GM19372 (cell line): ENCODE data around the gene SMTNL2.
"Not testable (repeated sequence)": the region's sequence is repeated elsewhere in the genome, so short reads cannot be mapped to it uniquely, and the experiment has no call there.

Experiments
- ATAC-seq: cut with Tn5 transposase; IDR thresholded peaks from one replicate; pipeline ENCODE4 v1.9.1; 2021; ENCODE audit warnings: mild to moderate bottlenecking, low read depth, moderate library complexity; ENCODE audit not compliant: unreplicated experiment

SMTNL2 gene

DNA sequence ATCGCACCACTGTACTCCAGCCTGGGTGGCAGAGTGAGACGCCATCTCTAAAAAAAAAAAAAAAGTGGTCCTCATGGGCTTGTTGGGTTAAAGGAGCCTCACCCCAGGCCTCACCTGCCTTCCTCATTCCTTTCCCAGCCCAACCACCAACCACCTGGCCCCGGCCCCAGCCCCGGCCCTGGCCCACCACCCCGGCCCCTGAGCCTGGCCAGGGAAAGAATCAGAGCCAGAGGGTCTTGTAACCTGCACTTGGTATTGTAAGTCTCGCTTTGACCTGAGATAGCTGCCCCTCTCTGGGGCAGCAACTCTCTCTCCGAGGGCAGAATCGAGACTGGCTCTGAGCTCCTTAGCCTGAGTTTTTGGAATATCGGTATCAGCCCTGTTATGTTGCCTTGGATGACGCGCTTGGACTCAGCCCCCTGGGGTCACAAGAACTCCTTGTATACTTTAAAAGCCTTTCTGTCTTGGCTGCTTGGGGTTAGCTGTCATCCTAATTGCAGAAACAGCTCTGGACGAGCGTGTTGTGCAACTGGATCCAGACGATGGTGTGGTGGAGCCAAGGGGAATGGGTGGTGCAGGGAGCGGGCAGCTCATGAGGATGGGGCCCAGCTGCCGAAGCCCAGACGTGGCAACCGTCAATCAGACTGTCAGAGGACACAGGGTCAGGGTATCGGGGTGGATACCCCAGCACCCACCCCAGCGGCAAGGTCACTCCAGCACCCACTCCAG is 14.6 kb downstream of the SMTNL2 start:
- no peak for ATAC-seq

DNA sequence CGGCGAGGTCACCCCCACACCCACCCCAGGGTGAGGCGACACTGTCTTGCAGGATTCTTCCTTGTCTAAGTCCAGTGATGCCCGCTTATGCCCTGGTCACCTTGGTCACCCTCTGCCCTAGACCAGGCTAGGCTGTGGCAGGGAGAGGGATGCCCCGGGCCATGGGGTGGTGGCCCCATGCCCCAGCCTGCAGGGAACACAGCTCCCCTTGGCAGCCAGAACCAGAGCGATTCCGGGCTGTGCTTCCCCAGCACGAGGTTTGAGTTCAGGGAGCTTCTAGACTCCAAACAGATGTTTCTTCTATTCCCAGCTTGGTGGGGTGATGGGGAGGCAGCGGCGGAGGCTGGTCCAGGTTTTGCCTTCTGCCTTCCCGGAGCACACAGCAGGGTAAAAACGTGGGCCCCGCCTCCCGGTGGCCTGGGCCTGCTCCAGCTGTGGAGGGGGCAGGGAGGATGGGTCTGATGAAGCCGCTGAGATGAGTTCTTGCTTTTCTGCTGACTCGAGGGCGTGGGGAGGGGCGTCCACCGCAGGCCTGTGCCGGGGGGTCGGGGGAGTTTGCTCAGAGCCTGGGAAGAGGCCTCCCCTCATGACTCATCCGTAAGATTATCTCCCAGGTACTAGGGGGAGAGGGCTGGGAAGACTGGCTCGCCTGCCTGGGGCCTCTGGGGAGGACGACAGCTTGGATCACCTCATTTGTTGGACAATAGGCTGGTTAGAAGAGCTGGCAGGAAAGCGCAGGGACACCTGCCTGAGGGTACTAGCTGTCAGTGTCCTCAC is 15.4 kb downstream of the SMTNL2 start:
- no peak for ATAC-seq

DNA sequence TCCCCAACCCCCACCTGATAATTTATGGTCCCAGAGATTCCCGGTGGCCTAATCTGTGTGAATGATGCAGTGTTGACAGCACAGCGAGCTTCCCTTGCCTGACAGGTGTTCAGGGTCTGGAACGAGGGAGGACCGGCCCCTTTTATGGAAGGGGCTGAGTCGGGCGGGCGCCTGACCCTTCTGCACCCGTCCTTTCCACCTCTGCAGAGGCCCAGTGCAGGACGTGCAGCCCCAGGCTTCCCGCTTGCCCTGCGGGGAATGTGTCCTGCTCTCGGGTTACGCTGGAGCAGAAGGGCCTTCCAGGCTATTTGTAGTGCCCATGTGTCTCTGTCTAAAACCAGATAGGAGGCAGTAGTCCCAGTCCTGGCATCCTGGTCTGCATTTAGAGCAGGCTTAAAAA is 16.2 kb downstream of the SMTNL2 start:
- ATAC-seq, result no peak

DNA sequence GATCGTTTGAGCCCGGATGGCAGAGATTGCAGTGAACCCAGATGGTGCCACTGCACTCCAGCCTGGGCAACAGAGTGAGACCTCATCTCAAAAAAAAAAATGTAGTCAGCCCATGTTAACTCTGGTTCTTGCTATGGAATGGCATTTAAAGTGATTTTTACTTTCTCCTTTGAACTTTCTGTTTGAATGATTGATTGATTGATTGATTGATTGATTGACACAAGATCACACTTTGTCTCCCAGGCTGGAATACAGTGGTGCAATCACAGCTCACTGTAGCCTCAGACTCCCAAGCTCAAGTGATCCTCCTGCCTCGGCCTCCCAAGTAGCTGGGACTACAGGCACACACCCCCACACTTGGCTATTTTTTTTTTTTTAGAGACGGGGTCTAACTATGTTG is 17.0 kb downstream of the SMTNL2 start:
- ATAC-seq, result no peak

DNA sequence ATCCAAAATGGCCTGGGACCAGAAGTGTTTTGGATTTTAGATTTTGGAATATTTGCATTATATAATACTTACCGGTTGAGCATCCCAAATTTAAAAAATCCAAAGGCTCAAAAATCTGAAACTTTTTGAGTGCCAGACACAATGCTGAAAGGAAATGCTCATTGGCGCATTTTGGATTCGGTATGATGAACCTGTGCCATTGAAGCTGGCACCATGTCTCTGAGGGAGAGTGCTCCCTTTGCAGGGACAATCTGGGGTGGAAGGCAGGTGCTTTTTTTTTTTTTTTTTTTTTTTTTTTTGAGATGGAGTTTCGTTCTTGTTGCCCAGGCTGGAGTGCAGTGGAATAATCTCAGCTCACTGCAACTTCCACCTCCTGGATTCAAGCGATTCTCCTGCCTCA is 17.7 kb downstream of the SMTNL2 start:
- ATAC-seq, result no peak

DNA sequence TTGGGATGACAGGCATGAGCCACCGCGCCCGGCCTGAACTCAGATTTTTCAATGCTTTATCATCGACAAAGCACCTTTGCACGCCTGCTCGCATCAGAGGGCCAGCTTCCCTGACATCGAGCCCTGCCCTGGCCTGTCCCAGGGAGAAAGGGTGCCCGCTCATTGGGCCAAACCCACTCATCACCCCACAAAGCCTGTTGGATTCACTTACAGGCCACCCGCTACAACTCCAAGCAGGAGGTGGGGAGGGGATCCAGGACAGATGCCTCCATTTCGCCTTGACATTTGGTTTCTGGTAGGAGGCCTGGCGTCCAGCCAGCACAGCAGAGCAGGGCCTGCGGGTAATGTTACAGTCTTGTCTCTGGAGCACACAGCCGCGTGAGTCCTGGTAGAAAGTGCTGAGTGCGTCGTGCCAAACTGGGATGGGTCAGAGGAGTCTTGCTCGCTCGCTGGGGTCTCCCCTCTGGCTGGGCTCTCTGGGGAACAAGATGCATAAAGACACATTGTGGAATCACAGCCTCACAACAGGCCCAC is 19.8 kb downstream of the SMTNL2 start:
- no peak for ATAC-seq

DNA sequence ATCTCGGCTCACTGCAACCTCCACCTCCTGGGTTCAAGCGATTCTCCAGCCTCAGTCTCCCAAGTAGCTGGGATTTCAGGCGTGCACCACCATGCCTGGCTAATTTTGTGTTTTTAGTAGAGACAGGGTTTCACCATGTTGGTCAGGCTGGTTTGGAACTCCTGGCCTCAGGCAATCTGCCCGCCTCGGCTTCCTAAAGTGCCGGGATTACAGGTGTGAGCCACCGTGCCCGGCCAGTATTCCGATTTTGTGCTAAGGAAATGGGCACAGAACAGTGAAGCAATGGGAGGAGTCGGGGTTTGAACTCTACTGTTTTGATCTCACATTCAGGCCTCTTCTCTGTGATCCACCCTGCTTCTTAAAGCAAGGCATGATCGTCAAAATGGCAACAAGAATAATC is 20.4 kb downstream of the SMTNL2 start:
- not testable (repeated sequence) for ATAC-seq

DNA sequence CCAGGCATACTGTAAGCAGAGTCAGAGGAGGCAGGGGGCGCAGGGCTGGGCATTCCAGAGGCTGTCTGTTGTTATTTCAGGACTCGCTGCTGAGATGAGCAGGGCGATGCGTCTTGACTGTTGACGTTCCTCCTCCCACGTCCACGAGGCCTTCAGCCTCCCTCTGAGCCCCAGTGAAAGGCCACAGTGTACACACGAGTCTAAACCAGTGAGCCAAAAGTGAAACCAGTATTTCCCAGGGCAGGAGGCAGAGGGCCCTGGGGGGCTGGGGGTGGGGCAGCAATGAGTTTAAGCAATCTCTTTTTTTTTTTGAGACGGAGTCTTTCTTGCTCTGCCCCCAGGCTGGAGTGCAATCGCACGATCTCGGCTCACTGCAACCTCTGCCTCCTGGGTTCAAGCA is 21.5 kb downstream of the SMTNL2 start:
- ATAC-seq, result no peak

DNA sequence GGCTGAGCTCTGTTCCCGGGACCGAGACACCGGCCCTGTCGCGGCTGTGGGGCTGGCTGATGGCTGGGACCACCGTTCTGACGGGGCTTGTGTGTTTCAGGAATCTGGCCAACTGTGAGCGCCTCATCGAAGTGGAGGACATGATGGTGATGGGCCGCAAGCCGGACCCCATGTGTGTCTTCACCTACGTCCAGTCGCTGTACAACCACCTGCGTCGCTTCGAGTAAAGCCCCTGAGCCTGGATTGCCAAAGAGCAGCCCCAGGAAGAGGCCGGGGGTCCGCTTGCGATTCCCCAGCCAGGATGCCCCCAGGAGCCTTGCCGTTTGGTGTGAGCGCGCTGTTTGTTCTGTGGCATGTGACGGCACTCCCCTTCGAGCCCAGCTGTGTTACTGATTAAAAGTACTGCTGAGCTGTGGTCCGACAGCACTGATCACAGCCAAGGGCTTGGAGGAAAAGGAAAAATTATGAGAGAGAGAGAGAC is 23.0 kb downstream of the SMTNL2 start:
- no peak for ATAC-seq

DNA sequence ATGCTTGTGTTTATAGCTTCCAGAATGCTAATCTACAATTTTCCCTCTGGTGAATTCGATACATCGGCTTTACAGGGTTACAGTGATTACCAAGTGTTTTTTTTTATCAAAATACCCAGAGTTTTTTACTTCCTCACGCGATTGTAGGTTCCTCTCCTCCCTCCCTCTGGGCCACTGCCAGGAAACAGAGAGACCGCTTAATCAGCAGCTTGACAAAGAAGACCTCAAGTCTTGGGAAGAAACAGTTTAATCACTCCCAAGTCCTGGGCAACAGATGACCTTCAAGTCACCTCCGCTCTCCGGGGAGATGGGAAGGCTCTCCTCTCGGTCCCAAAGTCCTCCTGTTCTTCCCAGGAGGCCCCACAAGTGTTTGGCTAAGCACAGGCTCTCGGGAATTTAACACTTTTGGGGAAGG is 23.5 kb downstream of the SMTNL2 start:
- no peak for ATAC-seq

DNA sequence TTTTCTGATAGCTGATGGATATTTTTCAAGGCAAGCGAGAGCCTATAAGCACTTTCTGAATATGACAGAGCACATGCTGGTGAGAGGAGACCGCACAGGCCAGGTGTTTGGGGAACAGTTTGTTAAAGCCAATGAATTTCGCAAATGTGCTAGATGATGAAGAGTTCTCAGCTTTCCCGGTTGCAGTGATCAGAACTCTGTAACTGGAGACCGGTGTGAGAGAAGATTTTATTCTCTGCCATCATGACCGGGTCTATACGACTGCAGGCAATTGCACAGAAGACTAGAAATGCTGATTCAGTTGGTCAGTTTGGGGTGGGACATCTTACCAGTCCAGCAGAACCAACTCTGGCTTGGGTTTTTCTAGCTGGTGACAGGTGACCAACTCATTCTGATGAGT is 25.4 kb downstream of the SMTNL2 start:
- ATAC-seq, result no peak

DNA sequence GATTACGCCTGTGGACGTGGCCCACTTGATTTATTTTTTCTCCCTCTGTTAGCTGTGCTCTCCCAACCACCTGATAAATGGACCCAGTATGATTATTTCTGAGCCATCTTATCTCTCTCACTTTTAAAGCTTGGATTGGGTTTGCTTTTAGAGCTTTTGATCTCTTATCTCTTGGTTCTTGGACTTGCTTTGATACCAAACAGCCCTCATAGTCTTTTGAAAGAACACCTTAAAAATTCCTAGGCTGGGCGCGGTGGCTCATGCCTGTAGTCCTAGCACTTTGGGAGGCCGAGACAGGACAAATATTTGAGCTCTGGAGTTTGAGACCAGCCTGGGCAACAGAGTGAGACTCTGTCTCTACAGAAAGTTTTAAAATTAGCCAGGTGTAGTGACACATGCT is 25.8 kb downstream of the SMTNL2 start:
- no peak for ATAC-seq

DNA sequence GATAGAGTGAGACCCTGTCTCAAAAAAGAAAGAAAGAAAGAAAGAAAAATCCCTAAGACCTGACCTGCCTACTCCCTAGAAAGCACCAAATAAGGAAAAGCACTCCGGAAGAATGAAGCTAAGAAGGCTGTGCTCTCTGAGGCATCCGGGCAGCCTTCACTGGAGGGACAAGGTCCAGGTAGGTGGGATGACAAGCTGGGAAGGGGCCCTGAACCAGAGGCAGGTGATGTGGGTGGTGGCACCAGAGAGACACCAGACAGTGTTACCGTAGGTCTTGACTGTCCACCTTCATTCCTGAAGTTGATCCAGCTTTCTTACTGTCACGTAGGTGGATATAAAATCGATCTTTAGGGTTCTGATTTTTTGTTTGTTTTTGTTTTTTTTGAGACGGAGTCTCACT is 26.3 kb downstream of the SMTNL2 start:
- no peak for ATAC-seq

DNA sequence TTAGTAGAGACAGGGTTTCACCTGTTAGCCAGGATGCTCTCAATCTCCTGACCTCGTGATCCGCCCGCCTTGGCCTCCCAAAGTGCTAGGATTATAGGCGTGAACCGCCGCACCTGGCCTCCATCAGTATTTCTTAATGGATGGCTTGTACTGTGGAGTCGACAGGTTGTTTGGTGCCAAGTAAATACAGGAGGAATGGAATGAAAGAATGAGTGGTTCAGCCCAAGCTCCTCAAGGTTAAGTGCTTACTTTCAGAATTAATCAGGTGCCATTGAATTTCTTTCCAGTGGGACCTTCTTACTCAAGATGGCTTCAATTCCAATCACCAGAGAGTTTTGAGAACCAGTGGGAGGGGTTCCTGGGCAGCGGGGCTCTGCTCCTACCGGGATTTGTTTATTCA is 32.1 kb downstream of the SMTNL2 start:
- ATAC-seq, result no peak

DNA sequence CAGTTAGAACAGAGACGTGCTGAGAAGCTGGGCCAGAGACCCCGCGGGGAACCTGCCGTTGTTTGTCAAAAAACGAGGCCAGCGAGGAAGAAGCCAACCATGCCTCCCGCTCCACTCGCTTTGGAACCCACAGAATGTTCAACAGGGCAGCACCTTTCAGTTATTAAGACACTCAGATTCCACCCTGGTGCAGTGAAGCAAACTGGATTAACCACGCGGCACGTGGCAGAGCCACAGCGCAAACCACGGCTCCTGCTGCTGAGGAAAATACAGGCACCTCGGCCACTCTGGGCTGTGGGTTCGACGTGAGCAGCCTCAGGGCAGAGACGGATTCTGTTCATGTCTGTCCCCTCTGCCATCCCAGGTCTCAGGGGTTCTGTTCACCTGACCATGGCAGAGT is 32.8 kb downstream of the SMTNL2 start:
- no peak for ATAC-seq

DNA sequence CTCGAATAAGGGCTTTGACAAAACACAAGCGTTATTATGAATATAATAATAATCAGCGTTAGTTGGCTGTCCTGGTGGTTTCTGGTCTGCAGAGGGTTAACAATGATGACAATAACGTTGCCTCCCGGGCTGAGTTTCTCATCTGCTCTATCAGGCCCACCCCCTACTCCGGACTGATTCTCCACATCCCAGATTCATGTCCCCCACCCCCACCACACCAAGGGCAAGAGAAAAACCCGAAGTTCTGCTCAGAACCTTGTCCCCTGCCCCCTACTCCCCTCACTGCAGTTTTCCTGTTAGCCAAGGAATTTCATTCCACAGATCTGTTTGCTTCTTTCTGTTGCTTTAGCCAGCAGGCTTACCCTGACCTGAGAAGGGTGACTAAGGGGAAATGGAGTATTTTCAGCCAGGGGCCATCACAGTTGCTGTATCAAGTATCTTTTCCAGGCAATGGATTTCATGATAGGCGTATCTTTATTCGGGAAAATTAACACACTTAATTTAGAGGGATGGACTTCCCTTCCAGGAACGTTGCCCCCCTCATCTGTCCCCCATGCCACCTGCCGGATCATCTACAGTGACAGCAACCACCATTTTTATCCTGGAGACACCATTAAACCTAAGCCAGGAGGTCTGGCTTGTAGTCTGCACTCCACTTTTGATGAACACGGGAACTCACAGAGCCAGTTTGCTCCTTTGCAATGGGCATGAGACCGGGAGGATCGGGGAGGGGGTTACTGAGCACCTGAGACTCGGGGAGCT is 33.4 kb downstream of the SMTNL2 start:
- no peak for ATAC-seq

DNA sequence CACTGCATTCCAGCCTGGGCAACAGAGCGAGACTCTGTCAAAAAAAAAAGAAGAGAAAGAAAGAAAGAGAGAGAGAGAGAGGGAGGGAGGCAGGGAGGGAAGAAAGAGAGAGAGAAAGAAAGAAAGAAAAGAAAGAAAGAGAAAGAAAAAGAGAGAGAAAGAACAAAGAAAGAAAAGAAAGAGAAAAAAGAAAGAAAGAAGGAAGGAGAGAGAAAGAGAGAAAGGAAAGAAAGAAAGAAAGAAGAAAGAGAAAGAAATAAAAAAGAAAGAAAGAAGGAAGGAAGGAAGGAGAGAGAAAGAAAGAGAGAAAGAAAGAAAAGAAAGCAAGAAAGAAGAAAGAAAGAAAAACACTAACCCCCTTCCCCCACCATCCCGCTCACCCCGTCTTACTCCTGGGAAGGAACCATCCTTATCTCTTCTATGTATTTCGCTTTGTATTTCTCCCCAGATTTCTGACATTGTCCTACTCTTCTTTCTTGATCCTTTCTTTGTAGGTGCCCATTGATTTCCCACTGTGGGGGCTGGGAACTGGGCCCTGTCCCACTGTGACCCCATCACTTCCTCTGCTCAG is 36.3 kb downstream of the SMTNL2 start:
- ATAC-seq, result no peak

DNA sequence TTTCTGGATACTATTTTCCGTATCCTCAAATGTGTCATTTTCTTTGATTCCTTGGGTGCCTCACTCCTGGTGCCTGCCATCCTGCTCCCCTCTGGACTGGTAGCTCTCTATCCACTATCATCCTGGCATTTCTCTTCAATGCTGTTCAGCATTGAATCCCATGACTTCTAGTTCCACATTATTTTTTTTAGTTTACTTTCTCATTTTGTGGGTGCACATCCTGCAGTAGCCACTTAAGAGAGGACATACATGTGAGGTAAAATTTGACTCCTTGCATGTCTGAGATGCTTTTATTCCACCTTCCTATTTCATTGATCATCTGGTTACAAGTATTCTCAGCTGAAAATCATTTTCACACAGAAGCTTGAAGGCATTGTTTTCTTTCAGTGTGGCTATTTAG is 38.0 kb downstream of the SMTNL2 start:
- no peak for ATAC-seq

DNA sequence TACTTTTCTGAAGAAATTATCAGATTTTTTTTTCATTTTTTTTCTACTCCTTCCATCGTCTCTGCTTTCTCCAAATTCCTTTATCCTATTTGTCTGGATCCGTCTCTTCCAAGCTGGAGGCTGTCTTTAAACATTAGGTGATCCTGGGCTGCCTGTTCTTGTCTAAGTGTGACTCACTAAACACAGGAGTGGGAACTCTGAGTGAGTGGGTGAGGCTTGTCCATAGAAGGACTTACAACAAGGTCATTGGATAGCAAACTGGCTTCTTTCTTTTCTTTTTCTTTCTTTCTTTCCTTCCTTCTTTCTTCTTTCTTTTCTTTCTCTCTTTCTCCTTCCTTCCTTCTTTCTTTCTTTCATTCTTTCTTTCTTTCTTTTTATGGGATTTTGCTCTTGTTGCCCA is 38.9 kb downstream of the SMTNL2 start:
- no peak for ATAC-seq

DNA sequence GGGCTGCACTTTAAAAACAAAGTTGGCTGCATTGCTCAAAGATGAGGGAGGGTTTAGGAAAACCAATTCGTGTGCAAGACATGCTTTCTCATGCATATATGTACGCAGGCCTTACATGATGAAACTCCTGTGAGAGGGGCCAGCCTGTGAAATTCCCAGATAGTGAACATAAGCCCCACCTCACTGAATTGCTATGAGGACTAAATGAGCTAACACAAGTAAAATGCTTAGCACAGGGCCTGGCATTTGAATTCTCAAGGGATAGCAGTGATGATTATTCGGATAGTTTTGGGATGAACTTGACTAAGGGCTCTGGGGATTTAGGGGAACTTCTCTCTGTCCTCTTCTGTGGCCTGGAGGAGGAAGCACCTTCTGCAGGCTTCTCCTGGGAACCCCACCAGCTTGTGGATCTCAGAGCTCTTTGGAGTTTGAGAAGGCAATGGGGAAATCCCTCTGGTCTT is 40.2 kb downstream of the SMTNL2 start:
- ATAC-seq, result not testable (repeated sequence)
